ENCODE results near the gene IFNAR2.

IFNAR2 gene

DNA sequence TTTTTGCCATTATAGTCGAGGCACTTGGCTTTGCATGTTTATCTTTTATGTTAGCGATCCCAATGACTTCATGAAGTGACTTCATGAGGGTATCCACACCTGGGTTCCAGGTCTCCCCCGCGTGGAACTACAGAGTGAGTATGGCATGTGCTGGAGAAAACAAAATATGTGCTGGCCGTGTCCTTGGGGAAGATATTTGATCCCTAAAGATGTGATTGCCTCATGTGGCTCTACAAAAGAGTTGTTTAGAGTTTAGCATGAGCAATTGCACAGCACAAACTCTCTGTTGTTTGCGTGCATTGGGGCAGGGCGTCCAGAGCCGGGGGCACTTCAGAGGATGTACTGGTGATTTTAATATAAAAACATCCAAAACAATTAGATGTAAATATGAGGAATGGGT, 41.2 kb downstream of the IFNAR2 start:
- no peak for DNase-seq

GRCh38 chr21:33273044-33273443, 43.3 kb downstream of the IFNAR2 start:
- no peak for DNase-seq

GRCh38 chr21:33278721-33279120, 49.0 kb downstream of the IFNAR2 start:
- DNase-seq: no peak

GRCh38 chr21:33279330-33279820, 49.6 kb downstream of the IFNAR2 start:
- DNase-seq: no peak
